Heart left ventricle (tissue), 16 donors: ENCODE results near the gene CCDC71. TPM values are rescaled to one million over a fixed set of nuclear protein-coding genes. Genes with fewer than 3 reads are reported as not detected.
A peak's percentile ranks its signal among the peaks of the same experiment; 100 is the strongest.

Source experiments
- ATAC-seq, 4 donors: fragments of 200-7000 bp; cut with Tn5 transposase; one replicate each; pipeline ENCODE4 v1.9.1; 2020 to 2022; ENCODE audit warnings: moderate library complexity in 4 of 4, mild to moderate bottlenecking in 3 of 4, moderate number of reproducible peaks in 1 of 4
- DNase-seq, 5 donors: peaks; one replicate each; pipeline ENCODE4 v3.0.0-alpha.2; 2020
- H3K27ac ChIP-seq, 12 donors: fragments of 200-600 bp; sonication (generic) in 4 of 12; one replicate each; pipeline versions ENCODE4 v1.5.0 to v1.8.0; 2016 to 2022; ENCODE audit warnings: mild to moderate bottlenecking in 2 of 12
- H3K27me3 ChIP-seq, 9 donors: fragments of 200-600 bp; sonication (generic) in 2 of 9; one replicate each; pipeline versions ENCODE4 v1.5.1 to v1.8.0; 2016 to 2022; ENCODE audit warnings: mild to moderate bottlenecking in 3 of 9
- H3K36me3 ChIP-seq, 9 donors: fragments of 200-600 bp; sonication (generic) in 2 of 9; one replicate each; pipeline versions ENCODE4 v1.5.0 to v1.8.0; 2018 to 2022; ENCODE audit warnings: mild to moderate bottlenecking in 2 of 9
- H3K4me1 ChIP-seq, 12 donors: fragments of 200-600 bp; sonication (generic) in 4 of 12; one replicate each; pipeline versions ENCODE4 v1.5.0 to v1.8.0; 2016 to 2022; ENCODE audit warnings: mild to moderate bottlenecking in 3 of 12
- H3K4me3 ChIP-seq, 12 donors: fragments of 200-600 bp; sonication (generic) in 4 of 12; one replicate each; pipeline versions ENCODE4 v1.5.0 to v1.8.0; 2017 to 2022; ENCODE audit warnings: mild to moderate bottlenecking in 9 of 12, moderate library complexity in 4 of 12
- H3K9me3 ChIP-seq, 12 donors: fragments of 200-600 bp; sonication (generic) in 4 of 12; one replicate each; pipeline versions ENCODE4 v1.5.0 to v1.8.0; 2016 to 2022; ENCODE audit warnings: mild to moderate bottlenecking in 1 of 12
- POLR2A ChIP-seq, 2 donors: fragments of 450-650 bp; IDR thresholded peaks; one replicate each; pipeline ENCODE4 v1.6.1; 2017; ENCODE audit warnings: antibody characterized with exemption in 2 of 2, mild to moderate bottlenecking in 2 of 2, moderate library complexity in 2 of 2
- WGBS, 4 donors: extraction: QIAGEN DNeasy Blood & Tissue Kit in 2 of 4; methylation state at CpG; one replicate each; pipeline versions ENCODE4 v1.1.5 to v1.1.7; 2013 to 2018; 5-methylcytosine and 5-hydroxymethylcytosine counted together
- intact Hi-C, 10 donors: fragments of 100-400 bp; cut with DNase I; formaldehyde crosslinking; loops; one replicate each; pipeline versions ENCODE4 v1.11.1 to v1.14.2; 2022
- polyA plus RNA-seq, 2 donors: library from polyadenylated mRNA; stranded (reverse); fragments of 200-250 nt; gene quantifications; one replicate each; pipeline ENCODE4 v1.2.3, GENCODE V29; 2013
- total RNA-seq, 9 donors: library from RNA; depleted of rRNA in 2 of 9; stranded (reverse); fragments of >200 nt in 2 of 9; fragmentation: NEBNext Ultra II Directional in 3 of 9; extraction: Animal tissue kit (Norgen Biotek cat#: 25700) in 3 of 9; gene quantifications; one replicate each; pipeline versions ENCODE4 v1.1.0 to v1.2.4, GENCODE V29; 2016 to 2023
- TF ChIP-seq, protein P1 (sequence below), 12 donors: fragments of 200-600 bp; sonication (generic) in 4 of 12; IDR thresholded peaks; one replicate each; pipeline versions ENCODE4 v1.5.0 to v1.8.0; 2018 to 2022; ENCODE audit warnings: antibody characterized with exemption in 12 of 12, mild to moderate bottlenecking in 5 of 12
- donor health status: ischemic (EF 13 %, LVEDD 7.1; RV severe dilation, severe dysfunction).
- donor health status: healthy with polysubstance abuse.
- donor health status: DM: no; HTN: yes; CAD: no.
- donor health status: DM: no; HTN: no; CAD: no.
- donor health status: ischemic (EF 25% LVEDD 6.9; RV normal size, moderate dysfunction).
- donor health status: ischemic (EF 25% LVEDD 5.7; RV mildly dilated, moderate dysfunction).
- donor health status: healthy.
- donor health status: DM: yes; HTN: yes; CAD: no.
- donor health status: ischemic (EF 35%, LVEDD 5.7; RV mildly dilated, moderate dysfunction).
- donor health status: nonischemic (EF 11% LVEDD 7.7; RV severe dilation, severe dysfunction).
- donor health status: DM: yes; HTN: yes; CAD: no.
- donor health status: PGD.
- donor health status: ischemic (EF 29% LVEDD 5.4; RV normal size, mild dysfunction).
- donor health status: nonischemic (EF 23%, LVEDD 6.1; RV moderate dilation, normal function).

CCDC71 gene
- total and polyA plus RNA-seq, 11 donors, result 9.7 to 24.0 (median 14.6) TPM

DNA sequence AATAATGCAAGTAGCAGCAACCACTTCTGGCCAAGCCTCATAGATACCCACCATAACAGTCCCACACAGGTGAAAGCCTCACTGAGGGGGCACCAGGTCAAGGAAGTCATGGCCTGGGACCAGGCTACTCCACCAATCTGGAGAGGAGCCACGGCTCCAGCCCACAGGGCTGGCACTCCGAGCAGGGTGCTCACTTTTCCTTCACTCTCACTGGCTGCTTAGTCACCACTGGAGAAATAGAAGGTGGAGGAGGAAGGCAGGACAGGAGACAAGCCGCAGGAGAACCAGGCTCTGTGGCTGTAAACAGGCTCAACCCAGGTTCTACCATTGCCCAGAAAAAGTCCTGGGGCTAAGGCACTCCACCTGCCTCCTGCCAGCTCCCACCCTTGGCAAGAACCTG is 46.7 kb downstream of the CCDC71 start:
- Histone ChIP-seq H3K9me3 (no peaks in the 10 kb centered on the region), H3K27me3 (no peaks in the 10 kb centered on the region), H3K36me3 (peaks cover 5 to 83% (median 80%) of the 10 kb centered on the region in 9 donors), H3K4me1 (peaks cover 3 to 32% (median 19%) of the 10 kb centered on the region in 12 donors), H3K27ac (peak overlapping the region; percentile 90 to 100 (median 97)), H3K4me3 (peak overlapping the region in 11 of 12 donors; percentile 64 to 99 (median 91))
- DNase-seq, result no peak
- WGBS, 4 donors, result 26 to 59% (median 45%) methylated on average over 2 to 3 of the region's 3 CpGs
- TF ChIP-seq POLR2A (IDR thresholded peaks at IDR 0.05), result no peak
- TF ChIP-seq, protein P1, sequence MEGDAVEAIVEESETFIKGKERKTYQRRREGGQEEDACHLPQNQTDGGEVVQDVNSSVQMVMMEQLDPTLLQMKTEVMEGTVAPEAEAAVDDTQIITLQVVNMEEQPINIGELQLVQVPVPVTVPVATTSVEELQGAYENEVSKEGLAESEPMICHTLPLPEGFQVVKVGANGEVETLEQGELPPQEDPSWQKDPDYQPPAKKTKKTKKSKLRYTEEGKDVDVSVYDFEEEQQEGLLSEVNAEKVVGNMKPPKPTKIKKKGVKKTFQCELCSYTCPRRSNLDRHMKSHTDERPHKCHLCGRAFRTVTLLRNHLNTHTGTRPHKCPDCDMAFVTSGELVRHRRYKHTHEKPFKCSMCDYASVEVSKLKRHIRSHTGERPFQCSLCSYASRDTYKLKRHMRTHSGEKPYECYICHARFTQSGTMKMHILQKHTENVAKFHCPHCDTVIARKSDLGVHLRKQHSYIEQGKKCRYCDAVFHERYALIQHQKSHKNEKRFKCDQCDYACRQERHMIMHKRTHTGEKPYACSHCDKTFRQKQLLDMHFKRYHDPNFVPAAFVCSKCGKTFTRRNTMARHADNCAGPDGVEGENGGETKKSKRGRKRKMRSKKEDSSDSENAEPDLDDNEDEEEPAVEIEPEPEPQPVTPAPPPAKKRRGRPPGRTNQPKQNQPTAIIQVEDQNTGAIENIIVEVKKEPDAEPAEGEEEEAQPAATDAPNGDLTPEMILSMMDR (IDR thresholded peaks at IDR 0.05), result no peak
- ATAC-seq, result no peak
- intact Hi-C loops, result no loop called here

DNA sequence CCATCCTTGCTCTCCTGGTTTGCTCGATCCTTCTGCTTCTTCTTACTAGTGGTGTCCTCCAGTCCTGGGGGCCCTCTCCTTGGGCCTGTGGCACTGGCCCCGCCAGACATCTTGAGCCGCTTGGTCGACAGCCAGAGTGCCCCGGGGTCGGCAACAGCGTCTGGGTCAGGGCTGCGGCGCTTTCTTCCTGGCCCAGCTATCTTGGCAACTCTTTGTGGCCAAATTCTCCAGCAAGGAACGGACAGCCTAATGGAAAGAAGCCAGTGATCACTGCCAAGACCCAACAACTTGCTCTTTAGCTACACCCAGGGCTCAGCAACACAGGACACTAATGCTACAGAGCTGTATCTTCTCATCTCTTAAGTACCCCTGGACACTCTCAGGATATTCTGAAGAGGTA is 47.1 kb downstream of the CCDC71 start:
- intact Hi-C loops, result no loop called here
- peaks cover 3 to 32% (median 19%) of the 10 kb centered on the region in 12 donors for H3K4me1 ChIP-seq
- ATAC-seq, result peak in 1 of 4 donors; percentile 3
- WGBS, 4 donors, result 37 to 51% (median 39%) methylated on average over 10 of the region's 10 CpGs
- H3K27me3 ChIP-seq, result no peaks in the 10 kb centered on the region
- H3K27ac ChIP-seq, result peak overlapping the region in 11 of 12 donors; percentile 91 to 100 (median 97)
- peak overlapping the region in 5 of 12 donors; percentile 64 to 99 (median 91) for H3K4me3 ChIP-seq
- peak in 1 of 5 donors; percentile 61 for DNase-seq
- TF ChIP-seq, protein P1 (IDR thresholded peaks at IDR 0.05), result no peak
- no peak for TF ChIP-seq POLR2A (IDR thresholded peaks at IDR 0.05)
- H3K9me3 ChIP-seq, result no peaks in the 10 kb centered on the region
- peaks cover 5 to 83% (median 80%) of the 10 kb centered on the region in 9 donors for H3K36me3 ChIP-seq

Other genes starting within 250 kb of the CCDC71 start
- gene ARIH2, start 247.5 kb downstream of the CCDC71 start, total RNA-seq, result 100 to 1,000 TPM in 8 of 9 donors, 10 to 100 TPM in 1; 87.7 to 223 (median 126) TPM
- 10 to 100 TPM; 77.6 to 79.3 TPM for gene ARIH2, start 247.5 kb downstream of the CCDC71 start, polyA plus RNA-seq
- 10 to 100 TPM; 22.1 to 42.7 (median 34.0) TPM for gene P4HTM, start 176.1 kb downstream of the CCDC71 start, total RNA-seq
- gene P4HTM, start 176.1 kb downstream of the CCDC71 start, polyA plus RNA-seq, result 10 to 100 TPM; 19.0 to 27.0 TPM
- gene WDR6, start 158.9 kb downstream of the CCDC71 start, total RNA-seq, result 10 to 100 TPM; 56.2 to 91.2 (median 80.7) TPM
- gene WDR6, start 158.9 kb downstream of the CCDC71 start, polyA plus RNA-seq, result 10 to 100 TPM; 68.9 to 73.6 TPM
- gene DALRD3, start 147.8 kb downstream of the CCDC71 start, total RNA-seq, result 10 to 100 TPM in 8 of 9 donors, 1 to 10 TPM in 1; 8.1 to 24.7 (median 14.9) TPM
- 10 to 100 TPM in 1 of 2 donors, 1 to 10 TPM in 1; 6.8 to 13.3 TPM for gene DALRD3, start 147.8 kb downstream of the CCDC71 start, polyA plus RNA-seq
- gene NDUFAF3, start 144.2 kb downstream of the CCDC71 start, total RNA-seq, result 100 to 1,000 TPM; 140 to 308 (median 160) TPM
- gene NDUFAF3, start 144.2 kb downstream of the CCDC71 start, polyA plus RNA-seq, result 100 to 1,000 TPM; 119 to 273 TPM
- gene IMPDH2, start 136.9 kb downstream of the CCDC71 start, total RNA-seq, result 10 to 100 TPM; 43.9 to 87.8 (median 55.4) TPM
- 100 to 1,000 TPM in 1 of 2 donors, 10 to 100 TPM in 1; 35.9 to 116 TPM for gene IMPDH2, start 136.9 kb downstream of the CCDC71 start, polyA plus RNA-seq
- gene QRICH1, start 72.3 kb downstream of the CCDC71 start, total RNA-seq, result 10 to 100 TPM; 44.6 to 91.6 (median 55.5) TPM
- gene QRICH1, start 72.3 kb downstream of the CCDC71 start, polyA plus RNA-seq, result 10 to 100 TPM; 20.0 to 31.2 TPM
- 100 to 1,000 TPM; 145 to 221 (median 194) TPM for gene QARS1, start 61.6 kb downstream of the CCDC71 start, total RNA-seq
- 100 to 1,000 TPM; 177 to 197 TPM for gene QARS1, start 61.6 kb downstream of the CCDC71 start, polyA plus RNA-seq
- 10 to 100 TPM; 47.9 to 90.3 (median 63.1) TPM for gene USP19, start 45.5 kb downstream of the CCDC71 start, total RNA-seq
- 10 to 100 TPM; 19.2 to 34.7 TPM for gene USP19, start 45.5 kb downstream of the CCDC71 start, polyA plus RNA-seq
- 1,000 to 10,000 TPM in 2 of 9 donors, 100 to 1,000 TPM in 7; 488 to 1,265 (median 769) TPM for gene LAMB2, start 33.3 kb downstream of the CCDC71 start, total RNA-seq
- gene LAMB2, start 33.3 kb downstream of the CCDC71 start, polyA plus RNA-seq, result 100 to 1,000 TPM; 290 to 836 TPM
- gene KLHDC8B, start 5.3 kb upstream of the CCDC71 start, total RNA-seq, result 100 to 1,000 TPM in 7 of 9 donors, 10 to 100 TPM in 2; 96.9 to 138 (median 112) TPM
- 100 to 1,000 TPM in 1 of 2 donors, 10 to 100 TPM in 1; 66.3 to 134 TPM for gene KLHDC8B, start 5.3 kb upstream of the CCDC71 start, polyA plus RNA-seq
- 1 to 10 TPM; 1.3 to 5.6 (median 2.9) TPM for gene C3orf62, start 110.9 kb upstream of the CCDC71 start, total RNA-seq
- 1 to 10 TPM; 2.5 to 3.3 TPM for gene C3orf62, start 110.9 kb upstream of the CCDC71 start, polyA plus RNA-seq
- gene USP4, start 173.7 kb upstream of the CCDC71 start, total RNA-seq, result 10 to 100 TPM; 17.3 to 48.6 (median 37.2) TPM
- gene USP4, start 173.7 kb upstream of the CCDC71 start, polyA plus RNA-seq, result 10 to 100 TPM; 24.3 to 27.8 TPM
- gene GPX1, start 192.0 kb upstream of the CCDC71 start, total RNA-seq, result 100 to 1,000 TPM in 8 of 9 donors, 10 to 100 TPM in 1; 86.3 to 341 (median 124) TPM
- gene GPX1, start 192.0 kb upstream of the CCDC71 start, polyA plus RNA-seq, result 100 to 1,000 TPM; 174 to 189 TPM
- gene RHOA, start 245.6 kb upstream of the CCDC71 start, total RNA-seq, result 100 to 1,000 TPM; 224 to 479 (median 291) TPM
- 100 to 1,000 TPM; 106 to 406 TPM for gene RHOA, start 245.6 kb upstream of the CCDC71 start, polyA plus RNA-seq
- 10 to 100 TPM; 13.2 to 25.3 (median 16.7) TPM for gene TCTA, start 246.1 kb upstream of the CCDC71 start, total RNA-seq
- 10 to 100 TPM; 13.1 to 19.1 TPM for gene TCTA, start 246.1 kb upstream of the CCDC71 start, polyA plus RNA-seq